Naive B cell (primary cell): ENCODE measurements around the gene ACSL6. TPM values are rescaled to one million over a fixed set of nuclear protein-coding genes. Genes with fewer than 3 reads are reported as not detected.
A peak's percentile ranks its signal among the peaks of the same experiment; 100 is the strongest.

Experiments used
- ATAC-seq, 2 donors: fragments of 150-1000 bp; cut with Tn5 transposase; 2 replicates each; pipeline ENCODE4 v1.10.0; 2021; ENCODE audit warnings: low read depth in 2 of 2, mild to moderate bottlenecking in 2 of 2, moderate library complexity in 2 of 2
- DNase-seq: peaks from one replicate; pipeline ENCODE4 v3.0.0; 2022
- H3K27ac Mint-ChIP-seq, 6 donors: one replicate each; pipeline ENCODE4 v1.8.0; 2020 to 2022; ENCODE audit warnings: mild to moderate bottlenecking in 6 of 6, mixed read lengths in 6 of 6, moderate library complexity in 5 of 6, inconsistent platforms in 2 of 6
- H3K27me3 Mint-ChIP-seq, 3 donors: one replicate each; pipeline ENCODE4 v1.8.0; 2021 to 2022; ENCODE audit warnings: mixed read lengths in 3 of 3, mild to moderate bottlenecking in 1 of 3
- H3K36me3 Mint-ChIP-seq, 2 donors: one replicate each; pipeline ENCODE4 v1.8.0; 2020 to 2022; ENCODE audit warnings: mixed read lengths in 2 of 2, inconsistent platforms in 1 of 2, mild to moderate bottlenecking in 1 of 2
- H3K4me1 Mint-ChIP-seq, 3 donors: one replicate each; pipeline ENCODE4 v1.8.0; 2020 to 2022; ENCODE audit warnings: mixed read lengths in 3 of 3, inconsistent platforms in 1 of 3, mild to moderate bottlenecking in 1 of 3, moderate library complexity in 1 of 3
- H3K4me3 Mint-ChIP-seq, 8 donors: one replicate each; pipeline ENCODE4 v1.8.0; 2020 to 2022; ENCODE audit warnings: mild to moderate bottlenecking in 8 of 8, mixed read lengths in 8 of 8, moderate library complexity in 8 of 8, inconsistent platforms in 2 of 8
- H3K9me3 Mint-ChIP-seq, 7 donors: one replicate each; pipeline ENCODE4 v1.8.0; 2020 to 2022; ENCODE audit warnings: mixed read lengths in 7 of 7, mild to moderate bottlenecking in 5 of 7, inconsistent platforms in 2 of 7, moderate library complexity in 1 of 7
- polyA plus RNA-seq, 6 donors: library from polyadenylated mRNA; unstranded; fragments of 300-500 nt; fragmentation: Illumina TruSeq; gene quantifications; one replicate each; pipeline ENCODE4 v1.2.3, GENCODE V29; 2021; ENCODE audit warnings: low read depth in 6 of 6

ACSL6 gene
- polyA plus RNA-seq, 6 donors from 2014 or later, result 0.16 TPM; not detected in 5

- H3K27me3 Mint-ChIP-seq, result peaks cover 49 to 56% (median 50%) of the 10 kb centered on the region in 3 donors
- DNase-seq (no peak), ATAC-seq (no peak)
- H3K9me3 Mint-ChIP-seq, result no peaks in the 10 kb centered on the region
- no peaks in the 10 kb centered on the region for H3K36me3 Mint-ChIP-seq
- H3K4me3 Mint-ChIP-seq, result no peak overlapping the region
- H3K27ac Mint-ChIP-seq, result no peak overlapping the region
- peaks cover 3 to 6% (median 4%) of the 10 kb centered on the region in 3 donors for H3K4me1 Mint-ChIP-seq
Measured at GRCh38 chr5:132019337-132019736, 7.9 kb upstream of the ACSL6 start.

DNA sequence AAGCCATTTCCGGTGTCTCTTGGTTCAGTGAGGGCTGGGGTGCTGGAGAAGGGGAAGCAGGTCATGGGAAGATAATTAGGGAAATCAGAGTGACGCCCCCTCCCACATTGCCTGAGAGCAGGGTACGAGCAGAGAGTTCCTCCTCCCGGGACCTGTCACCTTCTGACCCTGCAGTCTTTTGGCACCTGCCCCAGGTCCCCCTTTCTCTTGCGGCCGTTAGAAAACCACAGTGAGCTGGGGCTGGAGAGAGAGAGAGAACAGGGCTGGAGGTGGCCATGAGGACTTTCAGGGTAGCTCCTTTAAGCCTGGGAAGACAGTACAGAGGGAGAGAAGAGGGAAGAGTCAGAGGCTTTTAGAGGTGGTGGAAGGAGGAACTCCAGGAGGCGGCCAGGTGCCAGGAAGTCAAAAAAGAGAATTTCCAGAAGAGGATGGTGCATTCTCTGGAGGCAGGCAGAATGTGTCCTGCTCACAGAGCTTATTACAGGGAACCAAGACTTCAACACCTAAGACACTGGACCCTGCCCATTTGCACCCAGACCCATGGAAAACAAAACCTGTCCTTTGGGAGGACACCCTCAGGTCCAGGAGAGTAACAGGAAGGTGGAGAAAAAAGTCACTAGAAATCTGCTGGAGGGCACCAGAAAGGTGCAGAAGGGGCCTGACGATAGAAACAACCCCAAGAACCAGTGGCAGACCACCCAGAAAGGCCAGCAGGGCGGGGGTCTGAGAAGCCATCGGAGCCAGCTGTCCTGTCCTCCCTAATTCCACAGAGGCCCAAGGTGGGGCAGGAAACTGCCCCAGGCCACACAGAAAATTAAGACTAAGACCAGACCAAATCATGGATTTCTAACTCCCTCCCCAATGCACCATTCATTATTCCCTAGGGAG is 6.5 kb upstream of the ACSL6 start:
- ATAC-seq (no peak), DNase-seq (no peak)
- no peaks in the 10 kb centered on the region for H3K9me3 Mint-ChIP-seq
- H3K27me3 Mint-ChIP-seq, result peaks cover 59 to 66% (median 61%) of the 10 kb centered on the region in 3 donors
- no peak overlapping the region for H3K27ac Mint-ChIP-seq
- H3K36me3 Mint-ChIP-seq, result no peaks in the 10 kb centered on the region
- no peak overlapping the region for H3K4me3 Mint-ChIP-seq
- peaks cover 3 to 6% (median 4%) of the 10 kb centered on the region in 3 donors for H3K4me1 Mint-ChIP-seq

GRCh38 chr5:132017316-132017715 is 5.9 kb upstream of the ACSL6 start:
- Mint-ChIP-seq H3K27ac (no peak overlapping the region), H3K4me3 (no peak overlapping the region), H3K4me1 (peaks cover 4 to 6% (median 6%) of the 10 kb centered on the region in 3 donors), H3K27me3 (peaks cover 63 to 72% (median 67%) of the 10 kb centered on the region in 3 donors), H3K36me3 (no peaks in the 10 kb centered on the region), H3K9me3 (peaks cover 0 to 2% (median 0%) of the 10 kb centered on the region in 7 donors)
- ATAC-seq (no peak), DNase-seq (no peak)

DNA sequence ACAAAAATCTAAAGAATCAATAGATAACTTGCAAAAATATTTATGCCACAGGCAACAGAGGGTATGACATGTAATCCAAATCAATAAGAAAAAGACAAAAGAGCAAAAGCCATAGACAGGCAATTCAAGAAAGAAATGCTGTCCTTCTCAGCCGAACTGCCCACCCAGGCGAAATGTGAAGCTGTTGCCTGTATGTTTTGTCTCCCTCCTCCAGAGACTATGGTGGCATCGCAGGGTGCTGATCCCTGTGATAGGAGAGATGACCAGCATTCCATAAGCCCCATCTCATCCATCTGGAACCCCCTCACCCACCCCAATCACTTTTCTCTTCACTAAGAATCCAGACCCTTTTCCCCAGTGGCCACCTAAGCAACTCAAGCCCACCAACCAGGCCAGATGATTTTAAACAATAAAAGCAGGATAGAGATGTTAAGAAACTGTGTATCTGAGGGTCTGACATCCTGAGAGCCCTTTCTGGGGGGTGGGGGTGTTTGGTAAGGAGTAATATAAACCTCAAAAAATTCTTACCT is 5.3 kb upstream of the ACSL6 start:
- DNase-seq (no peak), ATAC-seq (no peak)
- H3K4me3 Mint-ChIP-seq, result no peak overlapping the region
- H3K27ac Mint-ChIP-seq, result no peak overlapping the region
- H3K4me1 Mint-ChIP-seq, result peaks cover 4 to 10% (median 6%) of the 10 kb centered on the region in 3 donors
- H3K9me3 Mint-ChIP-seq, result peaks cover 0 to 2% (median 0%) of the 10 kb centered on the region in 7 donors
- H3K27me3 Mint-ChIP-seq, result peaks cover 66 to 76% (median 69%) of the 10 kb centered on the region in 3 donors
- no peaks in the 10 kb centered on the region for H3K36me3 Mint-ChIP-seq

DNA sequence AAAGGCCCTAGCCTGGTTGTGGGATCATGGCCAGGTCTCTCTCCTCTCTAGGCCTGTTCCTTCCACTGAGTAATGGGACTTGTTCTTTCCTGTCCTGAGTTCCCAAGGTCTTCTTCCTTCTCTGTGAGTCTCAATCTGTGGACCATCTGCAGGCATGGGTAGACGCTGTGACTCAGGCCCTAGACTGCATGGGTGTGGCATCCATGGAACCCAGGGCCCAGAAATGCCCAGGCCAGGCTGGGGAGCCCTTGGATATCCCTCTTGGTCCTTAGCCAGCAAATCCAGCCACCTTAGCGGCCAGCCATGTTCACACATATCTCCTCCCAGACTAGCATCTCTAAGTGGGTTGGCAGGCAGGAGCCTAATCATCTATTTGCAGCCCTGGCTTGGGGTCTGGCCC is 2.3 kb upstream of the ACSL6 start:
- Mint-ChIP-seq H3K4me1 (peaks cover 16 to 19% (median 17%) of the 10 kb centered on the region in 3 donors), H3K27me3 (peaks cover 67 to 84% (median 82%) of the 10 kb centered on the region in 3 donors), H3K36me3 (no peaks in the 10 kb centered on the region), H3K4me3 (peak overlapping the region in 2 of 8 donors; percentile 20 to 37), H3K27ac (peak overlapping the region in 1 of 6 donors; percentile 48), H3K9me3 (peaks cover 0 to 2% (median 0%) of the 10 kb centered on the region in 7 donors)
- ATAC-seq (no peak), DNase-seq (no peak)

- Mint-ChIP-seq H3K27ac (no peak overlapping the region), H3K9me3 (peaks cover 0 to 2% (median 0%) of the 10 kb centered on the region in 7 donors), H3K36me3 (no peaks in the 10 kb centered on the region), H3K4me3 (peak overlapping the region in 4 of 8 donors; percentile 20 to 42 (median 32)), H3K27me3 (peaks cover 68 to 88% (median 85%) of the 10 kb centered on the region in 3 donors), H3K4me1 (peaks cover 16 to 19% (median 17%) of the 10 kb centered on the region in 3 donors)
- DNase-seq (no peak), ATAC-seq (no peak)
Measured at GRCh38 chr5:132013006-132013689, 1.7 kb upstream of the ACSL6 start.

GRCh38 chr5:132012371-132013005 is 1.0 kb upstream of the ACSL6 start:
- Mint-ChIP-seq H3K4me1 (peaks cover 11 to 16% (median 12%) of the 10 kb centered on the region in 3 donors), H3K9me3 (peaks cover 0 to 2% (median 0%) of the 10 kb centered on the region in 7 donors), H3K27ac (no peak overlapping the region), H3K27me3 (peaks cover 62 to 82% (median 78%) of the 10 kb centered on the region in 3 donors), H3K4me3 (peak overlapping the region; percentile 56 to 84 (median 73)), H3K36me3 (no peaks in the 10 kb centered on the region)
- DNase-seq (no peak), ATAC-seq (no peak)

- Mint-ChIP-seq H3K4me3 (peak overlapping the region; percentile 65 to 91 (median 78)), H3K27me3 (peaks cover 49 to 68% (median 65%) of the 10 kb centered on the region in 3 donors), H3K9me3 (peaks cover 0 to 2% (median 0%) of the 10 kb centered on the region in 7 donors), H3K4me1 (peaks cover 11 to 16% (median 11%) of the 10 kb centered on the region in 3 donors), H3K27ac (peak overlapping the region in 4 of 6 donors; percentile 4 to 97 (median 52)), H3K36me3 (no peaks in the 10 kb centered on the region)
- DNase-seq (no peak), ATAC-seq (peak; percentile 5 to 10)
Measured at GRCh38 chr5:132010989-132011621, 353 bp downstream of the ACSL6 start.

DNA sequence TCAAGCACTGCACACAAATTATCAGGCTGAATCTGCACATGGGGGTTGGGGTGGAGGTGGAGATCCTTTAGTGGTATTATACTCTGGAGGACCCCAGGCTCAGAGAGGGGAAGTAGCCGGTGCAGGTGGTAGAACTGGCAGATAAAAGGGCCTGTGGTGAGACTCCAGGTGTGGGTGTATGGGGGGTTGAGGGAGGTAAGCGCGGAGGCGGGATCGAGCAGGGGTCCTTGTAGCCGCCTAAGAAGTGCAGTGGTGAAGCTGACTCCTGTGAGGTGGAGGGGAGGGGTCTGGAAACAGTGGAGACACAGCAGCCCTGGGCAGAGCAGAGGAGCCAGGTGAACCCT is 841 bp downstream of the ACSL6 start:
- DNase-seq (no peak), ATAC-seq (no peak)
- Mint-ChIP-seq H3K4me1 (peaks cover 11 to 16% (median 11%) of the 10 kb centered on the region in 3 donors), H3K27me3 (peaks cover 45 to 64% (median 60%) of the 10 kb centered on the region in 3 donors), H3K27ac (peak overlapping the region in 3 of 6 donors; percentile 4 to 97 (median 34)), H3K36me3 (no peaks in the 10 kb centered on the region), H3K9me3 (peaks cover 0 to 2% (median 0%) of the 10 kb centered on the region in 7 donors), H3K4me3 (peak overlapping the region; percentile 65 to 91 (median 76))

GRCh38 chr5:132009706-132010405 is 1.6 kb downstream of the ACSL6 start:
- ATAC-seq, result no peak
- Mint-ChIP-seq H3K36me3 (no peaks in the 10 kb centered on the region), H3K4me3 (peak overlapping the region in 4 of 8 donors; percentile 21 to 79 (median 72)), H3K27ac (no peak overlapping the region), H3K9me3 (peaks cover 0 to 2% (median 0%) of the 10 kb centered on the region in 7 donors), H3K4me1 (peaks cover 11 to 16% (median 11%) of the 10 kb centered on the region in 3 donors), H3K27me3 (peaks cover 41 to 56% (median 55%) of the 10 kb centered on the region in 3 donors)
- no peak for DNase-seq

- peaks cover 35 to 50% (median 49%) of the 10 kb centered on the region in 3 donors for H3K27me3 Mint-ChIP-seq
- DNase-seq (no peak), ATAC-seq (no peak)
- H3K4me3 Mint-ChIP-seq, result peak overlapping the region in 1 of 8 donors; percentile 42
- no peaks in the 10 kb centered on the region for H3K36me3 Mint-ChIP-seq
- peaks cover 0 to 2% (median 0%) of the 10 kb centered on the region in 7 donors for H3K9me3 Mint-ChIP-seq
- peaks cover 11 to 16% (median 11%) of the 10 kb centered on the region in 3 donors for H3K4me1 Mint-ChIP-seq
- no peak overlapping the region for H3K27ac Mint-ChIP-seq
Measured at GRCh38 chr5:132008961-132009680, 2.3 kb downstream of the ACSL6 start.
